NT2/D1 (cell line): ENCODE measurements around the gene TMEM131.

ENCODE experiments used
- SUZ12 ChIP-seq: IDR thresholded peaks from 2 replicates; pipeline ENCODE4 v1.6.1; 2011; ENCODE audit not compliant: insufficient read length, insufficient read depth; ENCODE audit errors: extremely low read depth
- YY1 ChIP-seq: IDR thresholded peaks from 2 replicates; pipeline ENCODE4 v1.6.1; 2011; ENCODE audit not compliant: insufficient read length, insufficient read depth
- ZNF274 ChIP-seq: IDR thresholded peaks from 2 replicates; pipeline ENCODE4 v1.6.1; 2011; ENCODE audit warnings: mild to moderate bottlenecking, low read depth, low read length

GRCh38 chr2:97757062-97757461, 238.7 kb downstream of the TMEM131 start:
- TF ChIP-seq YY1 (no peak), SUZ12 (no peak), ZNF274 (no peak)
